Fibroblast of villous mesenchyme (primary cell): Measurements from ENCODE around the gene FAM131B. TPM values are rescaled to one million over a fixed set of nuclear protein-coding genes. Genes with fewer than 3 reads are reported as not detected.

Source experiments
- DNase-seq: peaks from one replicate; pipeline ENCODE4 v3.0.0-alpha.2; 2010; ENCODE audit warnings: low read depth
- H3K4me3 ChIP-seq: 2 replicates; pipeline ENCODE4 v1.5.1; 2011; ENCODE audit warnings: low read depth, mild to moderate bottlenecking, low read length
- CTCF ChIP-seq: IDR thresholded peaks from 2 replicates; pipeline ENCODE4 v1.5.1; 2012; ENCODE audit warnings: low read depth, mild to moderate bottlenecking, low read length; ENCODE audit not compliant: insufficient read depth
- total RNA-seq: library from RNA; depleted of rRNA; stranded (reverse); fragments of >200 nt; gene quantifications from 2 replicates; pipeline ENCODE4 v1.2.3, GENCODE V29; 2012

The FAM131B gene
- total RNA-seq, 1 donor: 2.2 TPM

GRCh38 chr7:143367972-143368371 is 5.5 kb upstream of the FAM131B start:
- no peak for TF ChIP-seq CTCF
- peak; percentile 62 for DNase-seq
- no peak overlapping the region for H3K4me3 ChIP-seq

- no peak for DNase-seq
- TF ChIP-seq CTCF: no peak
- peak overlapping the region; percentile 35 for H3K4me3 ChIP-seq
Measured at GRCh38 chr7:143363016-143363937, 764 bp upstream of the FAM131B start.

GRCh38 chr7:143361552-143362130 is 872 bp downstream of the FAM131B start:
- no peak for TF ChIP-seq CTCF
- no peak for DNase-seq
- peak overlapping the region; percentile 57 for H3K4me3 ChIP-seq

- TF ChIP-seq CTCF: no peak
- no peak for DNase-seq
- H3K4me3 ChIP-seq: no peak overlapping the region
Measured at GRCh38 chr7:143360788-143361551, 1.5 kb downstream of the FAM131B start.

GRCh38 chr7:143359771-143360353 is 2.7 kb downstream of the FAM131B start:
- no peak for TF ChIP-seq CTCF
- no peak for DNase-seq
- H3K4me3 ChIP-seq: no peak overlapping the region

- no peak for TF ChIP-seq CTCF
- DNase-seq: no peak
- H3K4me3 ChIP-seq: no peak overlapping the region
Measured at GRCh38 chr7:143358626-143359025, 3.9 kb downstream of the FAM131B start.
